B cell (primary cell): ENCODE measurements around the gene POTEF.
"Not testable (repeated sequence)": the region's sequence is repeated elsewhere in the genome, so short reads cannot be mapped to it uniquely, and the experiment has no call there.

Source experiments
- EZH2 ChIP-seq: IDR thresholded peaks from 2 replicates; pipeline ENCODE4 v1.6.1; 2012; ENCODE audit warnings: borderline replicate concordance, low read depth, mild to moderate bottlenecking, moderate library complexity, low read length; ENCODE audit not compliant: insufficient read depth, poor library complexity, severe bottlenecking
- TF ChIP-seq, protein P1 (sequence below): fragments of 200-600 bp; IDR thresholded peaks from one replicate; pipeline ENCODE4 v1.8.0; 2022; ENCODE audit warnings: antibody characterized with exemption, mild to moderate bottlenecking

DNA sequence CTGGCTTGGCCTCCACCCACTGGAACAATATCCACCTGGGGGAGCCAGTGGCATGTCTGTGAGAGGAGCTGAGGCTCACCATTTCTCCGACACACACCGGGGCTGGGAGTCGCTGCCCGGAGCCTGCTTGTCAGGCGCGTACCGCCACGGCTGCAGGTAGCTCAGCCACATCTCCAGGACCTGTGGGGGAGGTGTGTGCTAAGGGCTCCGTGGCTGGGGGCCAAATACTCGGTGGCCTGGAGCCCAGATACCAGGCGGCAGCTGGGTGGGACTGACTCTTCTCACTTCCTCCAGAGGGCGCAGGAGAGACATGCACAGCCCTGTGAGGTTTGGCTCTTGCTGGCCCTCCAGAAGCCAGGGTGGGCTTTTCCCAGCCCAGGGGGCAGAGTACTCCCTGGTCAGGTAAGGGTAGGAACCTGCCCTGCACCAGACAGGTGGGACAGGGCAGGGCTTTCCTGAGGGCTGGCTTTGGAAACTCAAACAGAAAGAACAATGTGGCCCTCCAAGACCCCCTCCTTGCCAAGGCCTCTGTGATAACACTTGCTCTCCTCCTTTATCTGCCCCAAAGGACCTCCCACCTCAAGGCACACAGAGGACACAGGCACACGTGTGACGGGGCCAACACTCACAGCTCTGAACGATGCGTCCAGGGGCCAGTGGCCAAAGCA lies 27.1 kb upstream of the POTEF start:
- TF ChIP-seq, protein P1, sequence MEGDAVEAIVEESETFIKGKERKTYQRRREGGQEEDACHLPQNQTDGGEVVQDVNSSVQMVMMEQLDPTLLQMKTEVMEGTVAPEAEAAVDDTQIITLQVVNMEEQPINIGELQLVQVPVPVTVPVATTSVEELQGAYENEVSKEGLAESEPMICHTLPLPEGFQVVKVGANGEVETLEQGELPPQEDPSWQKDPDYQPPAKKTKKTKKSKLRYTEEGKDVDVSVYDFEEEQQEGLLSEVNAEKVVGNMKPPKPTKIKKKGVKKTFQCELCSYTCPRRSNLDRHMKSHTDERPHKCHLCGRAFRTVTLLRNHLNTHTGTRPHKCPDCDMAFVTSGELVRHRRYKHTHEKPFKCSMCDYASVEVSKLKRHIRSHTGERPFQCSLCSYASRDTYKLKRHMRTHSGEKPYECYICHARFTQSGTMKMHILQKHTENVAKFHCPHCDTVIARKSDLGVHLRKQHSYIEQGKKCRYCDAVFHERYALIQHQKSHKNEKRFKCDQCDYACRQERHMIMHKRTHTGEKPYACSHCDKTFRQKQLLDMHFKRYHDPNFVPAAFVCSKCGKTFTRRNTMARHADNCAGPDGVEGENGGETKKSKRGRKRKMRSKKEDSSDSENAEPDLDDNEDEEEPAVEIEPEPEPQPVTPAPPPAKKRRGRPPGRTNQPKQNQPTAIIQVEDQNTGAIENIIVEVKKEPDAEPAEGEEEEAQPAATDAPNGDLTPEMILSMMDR = peak; percentile 64
- not testable (repeated sequence) for TF ChIP-seq EZH2
